Skeletal muscle tissue (tissue), 4 donors: ENCODE data around the gene FBLN1. TPM values are rescaled to one million over a fixed set of nuclear protein-coding genes. Genes with fewer than 3 reads are reported as not detected.
"Not testable (repeated sequence)": the region's sequence is repeated elsewhere in the genome, so short reads cannot be mapped to it uniquely, and the experiment has no call there.

Experiments
- H3K27ac ChIP-seq: one replicate; pipeline ENCODE4 v1.7.0; 2013; ENCODE audit warnings: mild to moderate bottlenecking, low read depth, low read length, inconsistent platforms
- H3K27me3 ChIP-seq, 3 donors: one replicate each; pipeline ENCODE4 v1.7.0; 2013; ENCODE audit warnings: low read length in 3 of 3; ENCODE audit not compliant: control insufficient read depth in 3 of 3, insufficient read depth in 3 of 3
- H3K36me3 ChIP-seq, 3 donors: one replicate each; pipeline ENCODE4 v1.7.0; 2013; ENCODE audit warnings: low read length in 3 of 3; ENCODE audit not compliant: control insufficient read depth in 3 of 3, insufficient read depth in 3 of 3
- H3K4me1 ChIP-seq, 3 donors: one replicate each; pipeline ENCODE4 v1.7.0; 2013; ENCODE audit warnings: low read length in 3 of 3, mild to moderate bottlenecking in 3 of 3; ENCODE audit not compliant: control insufficient read depth in 3 of 3, insufficient read depth in 3 of 3
- H3K4me3 ChIP-seq, 3 donors: one replicate each; pipeline ENCODE4 v1.7.0; 2013; ENCODE audit warnings: low read length in 3 of 3
- H3K9ac ChIP-seq, 3 donors: one replicate each; pipeline ENCODE4 v1.7.0; 2013; ENCODE audit warnings: low read length in 3 of 3, mild to moderate bottlenecking in 3 of 3, moderate library complexity in 2 of 3, low read depth in 1 of 3
- H3K9me3 ChIP-seq, 3 donors: one replicate each; pipeline ENCODE4 v1.7.0; 2013; ENCODE audit warnings: low read length in 3 of 3; ENCODE audit not compliant: control insufficient read depth in 3 of 3
- total RNA-seq: library from RNA; depleted of rRNA; stranded (reverse); fragments of >200 nt; gene quantifications from one replicate; pipeline ENCODE4 v1.2.3, GENCODE V29; 2014
- donor health status: Osteomylitis.

Gene FBLN1
- total RNA-seq, 1 donor from 2014 or later: 105 TPM

DNA sequence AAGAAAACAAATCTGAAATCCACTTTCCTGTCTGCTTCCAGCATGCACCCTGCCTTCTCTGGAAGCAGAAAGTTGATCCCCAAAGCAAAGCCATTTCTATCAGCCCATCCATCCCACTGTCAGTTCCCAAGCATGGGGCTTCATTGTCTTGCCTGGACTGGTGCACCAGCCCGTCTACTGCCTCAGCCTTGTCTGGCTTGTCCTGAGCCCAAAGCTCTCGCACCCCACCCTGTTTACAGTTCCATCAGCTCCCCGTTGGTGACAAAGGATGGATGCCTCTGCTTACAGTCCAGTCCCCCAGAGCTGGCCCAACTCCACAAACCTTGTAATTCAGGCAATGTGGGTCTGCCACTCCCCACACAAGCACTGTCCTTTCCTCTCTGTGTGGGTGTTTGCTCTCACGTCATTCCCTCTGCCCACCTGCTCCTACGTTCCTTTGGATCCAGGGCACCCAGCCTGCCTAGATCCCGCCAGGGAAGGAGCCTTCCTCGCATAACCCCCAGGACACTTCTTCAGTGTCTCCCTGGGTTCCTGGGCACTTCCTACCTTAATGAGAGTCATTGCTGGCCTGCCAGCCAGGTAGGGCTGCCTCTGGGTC, 38.8 kb downstream of the FBLN1 start:
- no peaks in the 10 kb centered on the region for H3K9me3 ChIP-seq
- no peak overlapping the region for H3K4me3 ChIP-seq
- peaks cover 12 to 21% (median 19%) of the 10 kb centered on the region in 3 donors for H3K4me1 ChIP-seq
- peaks cover 4 to 14% (median 6%) of the 10 kb centered on the region in 3 donors for H3K36me3 ChIP-seq
- H3K9ac ChIP-seq: no peak overlapping the region
- H3K27me3 ChIP-seq: peaks cover 0 to 23% (median 8%) of the 10 kb centered on the region in 3 donors
- H3K27ac ChIP-seq: no peak overlapping the region

DNA sequence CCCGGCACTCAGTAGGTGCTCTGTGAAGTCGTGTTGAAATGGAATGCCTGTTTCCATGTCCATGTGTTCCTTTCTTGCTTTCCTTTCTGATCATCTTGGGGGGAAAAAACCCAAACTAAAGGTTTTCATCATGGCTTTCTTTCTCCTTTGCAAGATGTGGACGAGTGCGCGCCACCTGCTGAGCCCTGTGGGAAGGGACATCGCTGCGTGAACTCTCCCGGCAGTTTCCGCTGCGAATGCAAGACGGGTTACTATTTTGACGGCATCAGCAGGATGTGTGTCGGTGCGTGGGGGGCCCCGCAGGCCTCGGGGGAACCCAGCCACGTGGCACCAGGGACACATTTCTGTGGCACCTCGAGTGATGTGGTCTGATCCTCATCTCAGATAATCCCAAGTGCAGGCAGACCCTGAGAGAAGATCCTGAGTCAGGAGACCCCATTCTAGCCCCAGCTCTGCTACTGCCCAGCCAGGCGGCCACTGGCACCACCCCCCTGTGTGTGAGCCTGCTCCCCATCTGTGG, 39.4 kb downstream of the FBLN1 start:
- H3K27ac ChIP-seq: no peak overlapping the region
- peaks cover 12 to 21% (median 15%) of the 10 kb centered on the region in 3 donors for H3K4me1 ChIP-seq
- no peaks in the 10 kb centered on the region for H3K9me3 ChIP-seq
- H3K36me3 ChIP-seq: peaks cover 4 to 14% (median 6%) of the 10 kb centered on the region in 3 donors
- no peak overlapping the region for H3K4me3 ChIP-seq
- peaks cover 0 to 23% (median 8%) of the 10 kb centered on the region in 3 donors for H3K27me3 ChIP-seq
- H3K9ac ChIP-seq: no peak overlapping the region

DNA sequence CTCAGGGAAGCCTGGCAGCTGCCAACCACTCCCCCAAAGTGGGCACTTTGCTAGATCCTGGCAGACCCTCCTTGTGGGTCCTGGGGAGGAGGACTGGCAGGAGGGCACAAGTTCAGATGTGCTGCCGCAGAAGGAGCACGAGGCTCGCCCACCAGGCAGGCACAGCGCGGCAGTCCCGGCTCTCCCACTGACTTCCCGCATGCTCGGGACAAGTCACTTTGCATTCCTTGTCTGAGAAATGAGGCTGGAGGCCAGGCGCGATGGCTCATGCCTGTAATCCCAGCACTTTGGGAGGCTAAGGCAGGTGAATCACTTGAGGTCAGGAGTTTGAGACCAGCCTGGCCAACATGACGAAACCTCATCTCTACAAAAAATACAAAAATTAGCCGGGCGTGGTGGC, 40.1 kb downstream of the FBLN1 start:
- not testable (repeated sequence) for H3K4me3 ChIP-seq, H3K9me3 ChIP-seq, H3K9ac ChIP-seq, H3K27ac ChIP-seq
- Histone ChIP-seq H3K4me1 (peaks cover 10 to 18% (median 12%) of the 10 kb centered on the region in 3 donors), H3K36me3 (peaks cover 4 to 15% (median 6%) of the 10 kb centered on the region in 3 donors), H3K27me3 (peaks cover 0 to 22% (median 8%) of the 10 kb centered on the region in 3 donors)

DNA sequence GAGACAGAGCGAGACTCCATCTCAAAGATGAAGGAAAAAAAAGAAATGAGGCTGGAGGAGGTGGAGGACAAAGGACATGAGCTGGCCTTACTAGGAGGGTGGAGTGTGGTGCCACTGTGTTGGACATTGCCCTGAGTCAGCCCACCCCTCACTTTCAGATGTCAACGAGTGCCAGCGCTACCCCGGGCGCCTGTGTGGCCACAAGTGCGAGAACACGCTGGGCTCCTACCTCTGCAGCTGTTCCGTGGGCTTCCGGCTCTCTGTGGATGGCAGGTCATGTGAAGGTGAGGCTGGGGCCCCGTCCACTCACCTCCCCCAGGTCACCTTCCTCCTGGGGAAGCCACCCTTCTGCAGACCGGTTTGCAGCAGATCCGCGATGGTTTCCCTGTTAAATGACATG, 40.6 kb downstream of the FBLN1 start:
- Histone ChIP-seq H3K27ac (no peak overlapping the region), H3K4me3 (no peak overlapping the region), H3K4me1 (peaks cover 6 to 13% (median 7%) of the 10 kb centered on the region in 3 donors), H3K36me3 (peaks cover 4 to 18% (median 6%) of the 10 kb centered on the region in 3 donors), H3K27me3 (peaks cover 0 to 19% (median 8%) of the 10 kb centered on the region in 3 donors), H3K9me3 (no peaks in the 10 kb centered on the region), H3K9ac (no peak overlapping the region)

DNA sequence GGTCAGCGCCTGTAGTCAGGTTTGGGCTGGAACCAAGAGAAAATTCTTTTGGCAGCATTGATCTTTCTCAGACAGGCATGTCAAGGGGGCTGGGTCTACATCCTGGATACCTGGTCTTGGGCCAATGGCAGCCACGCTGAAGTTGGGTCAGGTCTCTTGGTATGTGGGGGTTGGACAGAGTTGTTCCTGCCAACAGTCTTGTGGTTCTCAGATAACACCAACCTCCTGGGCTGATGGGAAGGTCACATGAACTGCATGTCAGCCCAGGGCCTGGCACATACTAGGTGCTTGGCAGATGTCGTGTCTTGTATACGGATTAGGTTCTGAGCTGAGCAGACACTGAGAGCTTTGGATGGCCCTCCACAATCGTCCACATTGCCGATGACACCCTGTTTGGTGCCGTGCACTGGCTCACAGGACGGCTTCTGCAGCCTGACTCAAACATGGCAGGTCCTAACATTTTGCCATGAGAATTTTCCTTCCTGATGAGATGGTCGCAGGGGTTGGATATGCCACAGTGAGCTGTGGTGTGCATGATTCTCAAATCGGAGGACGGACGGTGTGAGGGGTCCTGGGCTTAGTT, 42.0 kb downstream of the FBLN1 start:
- H3K4me3 ChIP-seq: peak overlapping the region in 1 of 3 donors; percentile 18
- H3K4me1 ChIP-seq: peaks cover 8 to 17% (median 12%) of the 10 kb centered on the region in 3 donors
- no peak overlapping the region for H3K9ac ChIP-seq
- peaks cover 4 to 18% (median 6%) of the 10 kb centered on the region in 3 donors for H3K36me3 ChIP-seq
- no peaks in the 10 kb centered on the region for H3K9me3 ChIP-seq
- no peak overlapping the region for H3K27ac ChIP-seq
- peaks cover 0 to 10% (median 8%) of the 10 kb centered on the region in 3 donors for H3K27me3 ChIP-seq

DNA sequence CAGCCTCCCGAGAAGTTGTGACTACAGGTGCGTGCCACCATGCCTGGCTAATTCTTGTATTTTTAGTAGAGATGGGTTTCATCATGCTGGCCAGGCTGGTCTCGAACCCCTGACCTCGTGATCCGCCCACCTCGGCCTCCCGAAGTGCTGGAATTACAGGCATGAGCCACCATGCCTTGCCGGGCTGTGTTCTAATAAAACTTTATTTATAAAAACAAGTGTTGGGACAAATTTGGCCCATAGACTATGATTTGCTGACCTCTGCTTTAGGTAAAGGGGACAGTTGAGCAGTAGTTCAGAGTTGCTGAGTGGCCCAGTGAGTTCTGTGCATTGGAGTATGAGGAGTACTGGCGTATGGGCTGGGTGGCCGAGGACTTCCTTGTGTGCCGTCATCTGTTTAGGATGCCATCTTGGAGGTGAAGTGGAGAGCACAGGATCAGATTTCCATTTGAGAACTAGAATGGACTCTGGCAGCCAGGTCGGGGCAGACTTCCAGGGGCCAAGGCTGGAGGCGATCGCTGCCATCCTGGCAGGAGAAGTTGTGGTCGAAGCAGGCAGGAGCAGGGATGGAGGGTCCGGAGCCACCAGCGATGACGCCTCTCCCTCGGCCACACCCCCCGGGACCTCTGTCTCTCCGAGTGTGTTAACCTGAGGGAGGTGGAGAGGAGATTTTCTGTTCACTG, 43.8 kb downstream of the FBLN1 start:
- Histone ChIP-seq H3K4me1 (peaks cover 23 to 31% (median 23%) of the 10 kb centered on the region in 3 donors), H3K9ac (no peak overlapping the region), H3K27ac (no peak overlapping the region), H3K4me3 (no peak overlapping the region), H3K9me3 (no peaks in the 10 kb centered on the region), H3K36me3 (peaks cover 2 to 17% (median 3%) of the 10 kb centered on the region in 3 donors), H3K27me3 (peaks cover 0 to 5% (median 3%) of the 10 kb centered on the region in 3 donors)

DNA sequence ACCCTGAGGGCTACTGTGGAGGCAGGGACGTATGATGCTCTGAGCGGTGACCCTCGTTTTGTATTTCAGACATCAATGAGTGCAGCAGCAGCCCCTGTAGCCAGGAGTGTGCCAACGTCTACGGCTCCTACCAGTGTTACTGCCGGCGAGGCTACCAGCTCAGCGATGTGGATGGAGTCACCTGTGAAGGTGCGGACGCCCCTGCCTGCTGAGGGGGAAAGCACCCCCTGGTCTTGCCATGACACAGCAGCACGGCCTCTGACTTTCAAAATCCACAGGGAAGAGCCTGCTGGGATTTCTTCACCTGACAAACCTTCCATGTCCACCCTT, 44.3 kb downstream of the FBLN1 start:
- H3K27ac ChIP-seq: no peak overlapping the region

DNA sequence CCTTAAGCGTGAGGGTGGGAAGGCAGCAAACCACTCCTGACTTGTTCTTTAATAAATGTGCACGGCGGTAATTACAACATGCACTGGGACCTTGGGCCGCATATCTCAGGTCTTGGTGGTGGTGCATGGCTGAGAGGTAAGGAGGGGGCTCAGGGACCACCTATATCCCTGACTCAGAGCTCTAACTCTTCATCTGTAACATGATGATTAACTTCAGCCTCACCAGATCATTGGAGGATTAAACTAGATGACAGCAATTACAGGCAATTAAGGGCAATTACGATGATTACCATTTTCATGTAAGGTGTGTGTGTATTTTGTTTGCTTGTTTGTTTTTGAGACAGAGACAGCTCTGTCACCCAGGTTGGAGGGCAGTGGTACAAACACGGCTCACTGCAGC, 45.0 kb downstream of the FBLN1 start:
- peaks cover 0 to 3% (median 0%) of the 10 kb centered on the region in 3 donors for H3K27me3 ChIP-seq
- no peak overlapping the region for H3K27ac ChIP-seq
- H3K4me1 ChIP-seq: peaks cover 35 to 43% (median 35%) of the 10 kb centered on the region in 3 donors
- no peaks in the 10 kb centered on the region for H3K9me3 ChIP-seq
- H3K9ac ChIP-seq: no peak overlapping the region
- H3K4me3 ChIP-seq: no peak overlapping the region
- peaks cover 0 to 13% (median 0%) of the 10 kb centered on the region in 3 donors for H3K36me3 ChIP-seq

More for the DNA sequence above, 44.3 kb downstream of the FBLN1 start:
- Histone ChIP-seq H3K4me1 (peaks cover 28 to 36% (median 28%) of the 10 kb centered on the region in 3 donors), H3K4me3 (no peak overlapping the region), H3K9me3 (no peaks in the 10 kb centered on the region), H3K36me3 (peaks cover 0 to 15% (median 0%) of the 10 kb centered on the region in 3 donors), H3K9ac (no peak overlapping the region), H3K27me3 (peaks cover 0 to 5% (median 3%) of the 10 kb centered on the region in 3 donors)

DNA sequence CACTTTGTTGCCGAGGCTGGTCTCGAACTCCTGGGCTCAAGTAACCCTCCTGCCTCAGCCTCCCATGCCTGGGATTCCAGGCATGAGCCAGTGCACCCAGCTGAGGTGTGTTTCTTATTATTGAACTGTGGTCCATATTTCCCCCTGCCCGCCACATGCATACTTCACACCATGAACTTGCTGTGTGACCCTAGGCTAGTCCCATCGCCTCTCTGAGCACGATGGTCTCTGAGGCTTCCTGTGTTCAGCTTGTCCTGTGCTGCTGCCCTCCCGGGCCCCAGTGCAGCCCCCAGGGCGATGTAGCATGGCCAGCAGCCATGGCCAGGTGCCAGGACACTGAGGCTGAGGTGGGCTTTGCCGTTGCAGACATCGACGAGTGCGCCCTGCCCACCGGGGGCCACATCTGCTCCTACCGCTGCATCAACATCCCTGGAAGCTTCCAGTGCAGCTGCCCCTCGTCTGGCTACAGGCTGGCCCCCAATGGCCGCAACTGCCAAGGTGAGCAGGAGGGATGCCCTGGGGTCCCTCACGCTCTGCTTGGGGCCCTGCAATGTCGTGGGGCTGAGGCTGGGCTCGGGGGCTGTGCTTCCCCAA, 45.7 kb downstream of the FBLN1 start:
- H3K9ac ChIP-seq: no peak overlapping the region
- H3K4me3 ChIP-seq: no peak overlapping the region
- H3K4me1 ChIP-seq: peaks cover 39 to 50% (median 40%) of the 10 kb centered on the region in 3 donors
- peaks cover 0 to 13% (median 0%) of the 10 kb centered on the region in 3 donors for H3K36me3 ChIP-seq
- H3K27ac ChIP-seq: no peak overlapping the region
- peaks cover 0 to 3% (median 0%) of the 10 kb centered on the region in 3 donors for H3K27me3 ChIP-seq
- no peaks in the 10 kb centered on the region for H3K9me3 ChIP-seq
